MM.1S (cell line): ENCODE results near the gene JAKMIP2.

Experiments
- DNase-seq: peaks from one replicate; pipeline ENCODE4 v3.0.0-alpha.2; 2015
- H2AFZ ChIP-seq: fragments of 300-600 bp; sonication (generic); 2 replicates; pipeline ENCODE4 v1.6.0; 2016; ENCODE audit warnings: antibody characterized with exemption, low read length
- H3F3A ChIP-seq: fragments of 300-600 bp; sonication (generic); 2 replicates; pipeline ENCODE4 v1.6.1; 2016; ENCODE audit warnings: mild to moderate bottlenecking, antibody characterized with exemption, low read length, moderate library complexity, mixed read lengths; ENCODE audit not compliant: insufficient read depth
- H3K27ac ChIP-seq: fragments of 300-600 bp; sonication (generic); 2 replicates; pipeline ENCODE4 v1.5.1; 2016; ENCODE audit warnings: mild to moderate bottlenecking, low read length
- H3K27me3 ChIP-seq: fragments of 300-600 bp; sonication (generic); replicated peaks from 2 replicates; pipeline ENCODE4 v1.6.0; 2016; ENCODE audit warnings: low read length; ENCODE audit not compliant: insufficient read depth
- H3K36me3 ChIP-seq: fragments of 300-600 bp; sonication (generic); replicated peaks from 2 replicates; pipeline ENCODE4 v1.6.1; 2016; ENCODE audit warnings: mild to moderate bottlenecking, low read length, mixed read lengths; ENCODE audit not compliant: insufficient read depth
- H3K4me1 ChIP-seq: fragments of 300-600 bp; sonication (generic); 2 replicates; pipeline ENCODE4 v1.6.1; 2016; ENCODE audit warnings: low read length, mixed read lengths
- H3K4me2 ChIP-seq: fragments of 300-600 bp; sonication (generic); 2 replicates; pipeline ENCODE4 v1.6.0; 2016; ENCODE audit warnings: low read depth, low read length
- H3K4me3 ChIP-seq: fragments of 300-600 bp; sonication (generic); 2 replicates; pipeline ENCODE4 v1.5.1; 2016; ENCODE audit warnings: low read length, mixed read lengths
- H3K79me2 ChIP-seq: fragments of 300-600 bp; sonication (generic); 2 replicates; pipeline ENCODE4 v1.6.1; 2016; ENCODE audit warnings: mixed run types, low read length, mixed read lengths
- H3K9ac ChIP-seq: fragments of 300-600 bp; sonication (generic); 2 replicates; pipeline ENCODE4 v1.6.1; 2016; ENCODE audit warnings: low read length, mixed read lengths
- H3K9me2 ChIP-seq: fragments of 300-600 bp; sonication (generic); replicated peaks from 2 replicates; pipeline ENCODE4 v1.6.1; 2016; ENCODE audit warnings: mild to moderate bottlenecking, low read length, mixed read lengths; ENCODE audit not compliant: insufficient read depth
- H3K9me3 ChIP-seq: fragments of 300-600 bp; sonication (generic); replicated peaks from 2 replicates; pipeline ENCODE4 v1.6.1; 2016; ENCODE audit warnings: mild to moderate bottlenecking, low read length, mixed read lengths; ENCODE audit not compliant: insufficient read depth
- H4K20me1 ChIP-seq: fragments of 300-600 bp; sonication (generic); 2 replicates; pipeline ENCODE4 v1.6.1; 2016; ENCODE audit warnings: mild to moderate bottlenecking, low read length, moderate library complexity, mixed read lengths; ENCODE audit not compliant: insufficient read depth
- CTCF ChIP-seq: fragments of 300-600 bp; sonication (generic); IDR thresholded peaks from 2 replicates; pipeline ENCODE4 v1.5.1; 2016; ENCODE audit warnings: antibody characterized with exemption, low read length, mixed read lengths
- EZH2 ChIP-seq: fragments of 300-600 bp; sonication (generic); optimal IDR thresholded peaks from 2 replicates; pipeline ENCODE3; 2017; ENCODE audit warnings: low read depth, mild to moderate bottlenecking, antibody characterized with exemption, low read length, mixed read lengths
- EZH2phosphoT487 ChIP-seq: fragments of 300-600 bp; sonication (generic); IDR thresholded peaks from 2 replicates; pipeline ENCODE4 v1.6.1; 2018; ENCODE audit warnings: antibody characterized with exemption, low read length

Gene JAKMIP2

GRCh38 chr5:147809830-147810666, 27.5 kb upstream of the JAKMIP2 start:
- H3K27ac ChIP-seq = peak overlapping the region; percentile 2; the same call in 1 of the 2 replicates
- H3K9me3 ChIP-seq = no peaks in the 10 kb centered on the region
- DNase-seq = peak; percentile 26
- no peaks in the 10 kb centered on the region for H4K20me1 ChIP-seq
- peak overlapping the region; percentile 40 for H3K4me2 ChIP-seq
- peak overlapping the region; percentile 69 for H2AFZ ChIP-seq
- no peaks in the 10 kb centered on the region for H3K9me2 ChIP-seq
- peaks cover 43% of the 10 kb centered on the region for H3K4me1 ChIP-seq
- TF ChIP-seq EZH2phosphoT487 = no peak
- no peak for TF ChIP-seq EZH2
- no peak for TF ChIP-seq CTCF
- no peaks in the 10 kb centered on the region for H3K79me2 ChIP-seq
- no peaks in the 10 kb centered on the region for H3K27me3 ChIP-seq
- H3K36me3 ChIP-seq = no peaks in the 10 kb centered on the region
- peaks cover 31% of the 10 kb centered on the region for H3F3A ChIP-seq
- no peak overlapping the region for H3K4me3 ChIP-seq
- no peak overlapping the region for H3K9ac ChIP-seq

GRCh38 chr5:147805030-147805454, 22.5 kb upstream of the JAKMIP2 start:
- H3K9me3 ChIP-seq = no peaks in the 10 kb centered on the region
- no peak for TF ChIP-seq CTCF
- TF ChIP-seq EZH2 = no peak
- no peak for TF ChIP-seq EZH2phosphoT487
- no peak overlapping the region for H3K9ac ChIP-seq
- H3F3A ChIP-seq = peaks cover 40% of the 10 kb centered on the region
- no peak overlapping the region for H2AFZ ChIP-seq
- H3K36me3 ChIP-seq = no peaks in the 10 kb centered on the region
- no peaks in the 10 kb centered on the region for H3K27me3 ChIP-seq
- H3K4me2 ChIP-seq = peak overlapping the region; percentile 46
- H3K4me3 ChIP-seq = peak overlapping the region; percentile 2; the same call in 1 of the 2 replicates
- H3K4me1 ChIP-seq = peaks cover 57% of the 10 kb centered on the region
- H3K9me2 ChIP-seq = no peaks in the 10 kb centered on the region
- peak; percentile 92 for DNase-seq
- no peaks in the 10 kb centered on the region for H3K79me2 ChIP-seq
- no peaks in the 10 kb centered on the region for H4K20me1 ChIP-seq
- peak overlapping the region; percentile 93 for H3K27ac ChIP-seq

- DNase-seq = no peak
- Histone ChIP-seq H3K36me3 (no peaks in the 10 kb centered on the region), H3K79me2 (no peaks in the 10 kb centered on the region), H3K4me2 (peak overlapping the region; percentile 46; the same call in 1 of the 2 replicates), H3K9me3 (no peaks in the 10 kb centered on the region), H3K9me2 (no peaks in the 10 kb centered on the region), H3K27me3 (no peaks in the 10 kb centered on the region), H2AFZ (peak overlapping the region; percentile 19; the same call in 1 of the 2 replicates), H3K27ac (peak overlapping the region; percentile 93; the same call in 1 of the 2 replicates), H3K4me3 (no peak overlapping the region), H3K4me1 (peaks cover 50% of the 10 kb centered on the region), H3F3A (peaks cover 40% of the 10 kb centered on the region), H4K20me1 (no peaks in the 10 kb centered on the region), H3K9ac (no peak overlapping the region)
- TF ChIP-seq EZH2 (no peak), CTCF (no peak), EZH2phosphoT487 (no peak)
Measured at GRCh38 chr5:147804334-147804733, 21.8 kb upstream of the JAKMIP2 start.
